HEK293 (cell line): ENCODE results near the gene CREM.
A peak's percentile ranks its signal among the peaks of the same experiment; 100 is the strongest.

Source experiments
- CTCF ChIA-PET: fragments of 350-600 bp; formaldehyde crosslinking; extraction: SDS; loops from one replicate; lab custom pipeline; 2021; ENCODE audit warnings: antibody characterized with exemption; lab: Yijun Ruan, JAX
- POLR2A ChIA-PET: fragments of 300-600 bp; formaldehyde crosslinking; extraction: SDS; loops from one replicate; lab custom pipeline; 2020; ENCODE audit warnings: antibody characterized with exemption, inconsistent platforms; lab: Yijun Ruan, JAX
- H3K27ac ChIP-seq: fragments of 200-500 bp; sonication (Bioruptor generic); 2 replicates; pipeline ENCODE4 v1.5.1; 2014; ENCODE audit warnings: low read depth, low read length, control low read depth, inconsistent platforms; ENCODE audit errors: extremely low read depth
- H3K36me3 ChIP-seq, 2 experiments: fragments of 200-500 bp in 1 of 2; sonication (Bioruptor generic) in 1 of 2; 1 replicate in 1 of 2; 2 replicates in 1 of 2; pipeline ENCODE4 v1.5.1; 2014 to 2017; ENCODE audit warnings: inconsistent platforms in 2 of 2, low read length in 2 of 2; ENCODE audit not compliant: control insufficient read depth in 2 of 2, insufficient read depth in 1 of 2
- H3K4me1 ChIP-seq: fragments of 200-500 bp; sonication (Bioruptor generic); 2 replicates; pipeline ENCODE4 v1.5.1; 2014; ENCODE audit warnings: mild to moderate bottlenecking, low read length, inconsistent platforms; ENCODE audit not compliant: control insufficient read depth, insufficient read depth
- H3K4me3 ChIP-seq: 2 replicates; pipeline ENCODE4 v1.5.1; 2011; ENCODE audit warnings: low read depth, mild to moderate bottlenecking, control low read depth, low read length, moderate library complexity
- H3K9me3 ChIP-seq: fragments of 200-500 bp; sonication (Bioruptor generic); 2 replicates; pipeline ENCODE4 v1.5.1; 2014; ENCODE audit warnings: low read depth, low read length, inconsistent platforms; ENCODE audit not compliant: control insufficient read depth, insufficient read depth
- BCL11B ChIP-seq: fragments of 450-650 bp; formaldehyde crosslinking; IDR thresholded peaks from 2 replicates; pipeline ENCODE4 v1.5.1; 2016; ENCODE audit warnings: low read depth, missing biosample characterization, missing genetic modification characterization
- IKZF3 ChIP-seq: fragments of 450-650 bp; IDR thresholded peaks from 2 replicates; pipeline ENCODE4 v1.5.0; 2018; ENCODE audit warnings: missing biosample characterization, mild to moderate bottlenecking, missing genetic modification characterization, moderate library complexity
- KLF10 ChIP-seq: fragments of 450-650 bp; IDR thresholded peaks from 2 replicates; pipeline ENCODE4 v1.5.1; 2018; ENCODE audit warnings: missing biosample characterization, mild to moderate bottlenecking, missing genetic modification characterization
- MEIS1 ChIP-seq: sonication (generic); formaldehyde crosslinking; IDR thresholded peaks from 2 replicates; pipeline ENCODE4 v1.8.1; 2022; ENCODE audit warnings: missing genetic modification reagents, mild to moderate bottlenecking, borderline replicate concordance
- OSR2 ChIP-seq: fragments of 450-650 bp; formaldehyde crosslinking; IDR thresholded peaks from 2 replicates; pipeline ENCODE4 v1.5.1; 2016; ENCODE audit warnings: missing biosample characterization, missing genetic modification characterization
- OVOL3 ChIP-seq: fragments of 450-650 bp; formaldehyde crosslinking; IDR thresholded peaks from 2 replicates; pipeline ENCODE4 v1.5.1; 2016; ENCODE audit warnings: missing biosample characterization, missing genetic modification characterization
- SALL2 ChIP-seq: fragments of 450-650 bp; formaldehyde crosslinking; IDR thresholded peaks from 2 replicates; pipeline ENCODE4 v1.5.0; 2017; ENCODE audit warnings: missing biosample characterization, mild to moderate bottlenecking, missing genetic modification characterization, borderline replicate concordance
- SP7 ChIP-seq: fragments of 450-650 bp; formaldehyde crosslinking; IDR thresholded peaks from 2 replicates; pipeline ENCODE4 v1.5.1; 2016; ENCODE audit warnings: missing biosample characterization, missing genetic modification characterization
- ZFP3 ChIP-seq: fragments of 450-650 bp; formaldehyde crosslinking; IDR thresholded peaks from 2 replicates; pipeline ENCODE4 v1.5.1; 2016; ENCODE audit warnings: low read depth, missing biosample characterization, missing genetic modification characterization
- ZIC2 ChIP-seq: fragments of 450-650 bp; formaldehyde crosslinking; IDR thresholded peaks from 2 replicates; pipeline ENCODE4 v1.5.1; 2016; ENCODE audit warnings: missing biosample characterization, missing genetic modification characterization
- ZNF223 ChIP-seq: fragments of 450-650 bp; formaldehyde crosslinking; IDR thresholded peaks from 2 replicates; pipeline ENCODE4 v1.5.1; 2016; ENCODE audit warnings: missing biosample characterization, missing genetic modification characterization
- ZNF24 ChIP-seq: fragments of 450-650 bp; formaldehyde crosslinking; IDR thresholded peaks from 2 replicates; pipeline ENCODE4 v1.5.1; 2016; ENCODE audit warnings: missing biosample characterization, missing genetic modification characterization
- ZNF311 ChIP-seq: fragments of 450-650 bp; formaldehyde crosslinking; IDR thresholded peaks from 2 replicates; pipeline ENCODE4 v1.5.1; 2017; ENCODE audit warnings: missing biosample characterization, missing genetic modification characterization, borderline replicate concordance
- ZNF366 ChIP-seq: fragments of 450-650 bp; formaldehyde crosslinking; conservative IDR thresholded peaks from 2 replicates; pipeline ENCODE4 v1.5.1; 2016; ENCODE audit warnings: missing biosample characterization, missing genetic modification characterization
- ZNF423 ChIP-seq: fragments of 450-650 bp; formaldehyde crosslinking; IDR thresholded peaks from 2 replicates; pipeline ENCODE4 v1.5.1; 2016; ENCODE audit warnings: missing biosample characterization, missing genetic modification characterization
- ZNF521 ChIP-seq: fragments of 450-650 bp; formaldehyde crosslinking; IDR thresholded peaks from 2 replicates; pipeline ENCODE4 v1.5.1; 2017; ENCODE audit warnings: missing biosample characterization, mild to moderate bottlenecking, missing genetic modification characterization
- ZNF660 ChIP-seq: fragments of 450-650 bp; IDR thresholded peaks from 2 replicates; pipeline ENCODE4 v1.5.1; 2018; ENCODE audit warnings: missing biosample characterization, mild to moderate bottlenecking, missing genetic modification characterization
- ZNF776 ChIP-seq: fragments of 450-650 bp; formaldehyde crosslinking; IDR thresholded peaks from 2 replicates; pipeline ENCODE4 v1.5.0; 2017; ENCODE audit warnings: missing biosample characterization, missing genetic modification characterization, borderline replicate concordance
- ZNF777 ChIP-seq: fragments of 450-650 bp; formaldehyde crosslinking; IDR thresholded peaks from 2 replicates; pipeline ENCODE4 v1.5.1; 2017; ENCODE audit warnings: missing biosample characterization, missing genetic modification characterization, borderline replicate concordance
- TF ChIP-seq, protein P1 (sequence below): fragments of 450-650 bp; formaldehyde crosslinking; IDR thresholded peaks from 2 replicates; pipeline ENCODE4 v1.5.1; 2017; ENCODE audit warnings: missing biosample characterization, missing genetic modification characterization
- TF ChIP-seq, protein P2 (sequence below): fragments of 450-650 bp; formaldehyde crosslinking; IDR thresholded peaks from 2 replicates; pipeline ENCODE4 v1.5.1; 2016; ENCODE audit warnings: missing biosample characterization, missing genetic modification characterization
- TF ChIP-seq, protein P3 (sequence below): fragments of 450-650 bp; IDR thresholded peaks from 2 replicates; pipeline ENCODE4 v1.5.1; 2018; ENCODE audit warnings: missing biosample characterization, mild to moderate bottlenecking, missing genetic modification characterization
- TF ChIP-seq, protein P4 (sequence below): fragments of 450-650 bp; formaldehyde crosslinking; IDR thresholded peaks from 2 replicates; pipeline ENCODE4 v1.5.1; 2016; ENCODE audit warnings: missing biosample characterization, missing genetic modification characterization
- TF ChIP-seq, protein P5 (sequence below): sonication (generic); formaldehyde crosslinking; IDR thresholded peaks from 2 replicates; pipeline ENCODE4 v1.8.1; 2022; ENCODE audit warnings: mild to moderate bottlenecking, moderate library complexity, missing genetic modification reagents
- TF ChIP-seq, protein P6 (sequence below): fragments of 450-650 bp; formaldehyde crosslinking; IDR thresholded peaks from 2 replicates; pipeline ENCODE4 v1.5.1; 2017; ENCODE audit warnings: missing biosample characterization, mild to moderate bottlenecking, missing genetic modification characterization, moderate library complexity

The CREM gene

DNA sequence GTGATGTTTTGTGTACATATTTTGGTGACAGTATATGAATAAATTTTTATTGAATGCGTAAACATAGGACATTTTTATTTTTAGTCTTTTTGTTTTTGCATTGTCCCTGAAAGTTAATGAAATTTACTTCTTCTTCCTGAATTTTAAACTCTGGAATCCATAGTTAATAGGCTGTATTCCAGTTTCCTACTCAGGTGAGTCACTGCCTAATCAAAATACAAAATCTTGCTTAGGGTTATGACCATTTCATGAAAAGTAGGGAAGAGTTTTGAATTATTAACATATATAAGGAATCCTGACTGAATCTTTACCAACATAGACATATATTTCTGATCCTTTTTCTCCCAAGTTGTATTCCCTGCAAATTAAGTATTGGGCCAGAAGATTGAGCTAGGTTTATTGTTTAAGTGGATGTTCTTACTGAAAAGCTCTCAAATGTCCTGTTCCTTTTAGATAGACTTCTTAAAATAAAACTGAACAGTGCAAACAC is 2.6 kb downstream of the CREM start:
- CTCF ChIA-PET, result interaction anchor here (0.7 to 1.2 kb wide), 4 partner anchors 66 to 199 kb away, joined by 3 to 5 read pairs (median 4); no protein-coding TSS in a partner anchor
- H3K36me3 ChIP-seq, result no peaks in the 10 kb centered on the region
- peaks cover 19% of the 10 kb centered on the region for H3K4me1 ChIP-seq
- POLR2A ChIA-PET, result interaction anchor here (3.6 kb wide), 1 partner anchor 66 kb away, joined by 47 read pairs; no protein-coding TSS in a partner anchor
- no peak overlapping the region for H3K4me3 ChIP-seq
- no peaks in the 10 kb centered on the region for H3K9me3 ChIP-seq
- TF ChIP-seq ZNF777 (tag by site-specific recombination), result no peak
- TF ChIP-seq ZNF223, result no peak
- TF ChIP-seq IKZF3 (tag by site-specific recombination), result peak; percentile 61
- TF ChIP-seq ZNF776 (tag by site-specific recombination), result no peak
- TF ChIP-seq, protein P1, sequence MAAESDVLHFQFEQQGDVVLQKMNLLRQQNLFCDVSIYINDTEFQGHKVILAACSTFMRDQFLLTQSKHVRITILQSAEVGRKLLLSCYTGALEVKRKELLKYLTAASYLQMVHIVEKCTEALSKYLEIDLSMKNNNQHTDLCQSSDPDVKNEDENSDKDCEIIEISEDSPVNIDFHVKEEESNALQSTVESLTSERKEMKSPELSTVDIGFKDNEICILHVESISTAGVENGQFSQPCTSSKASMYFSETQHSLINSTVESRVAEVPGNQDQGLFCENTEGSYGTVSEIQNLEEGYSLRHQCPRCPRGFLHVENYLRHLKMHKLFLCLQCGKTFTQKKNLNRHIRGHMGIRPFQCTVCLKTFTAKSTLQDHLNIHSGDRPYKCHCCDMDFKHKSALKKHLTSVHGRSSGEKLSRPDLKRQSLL (tag by site-specific recombination), result no peak
- no peak for TF ChIP-seq SP7 (tag by site-specific recombination)
- TF ChIP-seq ZNF660 (tag by site-specific recombination), result no peak
- no peak overlapping the region for H3K27ac ChIP-seq

DNA sequence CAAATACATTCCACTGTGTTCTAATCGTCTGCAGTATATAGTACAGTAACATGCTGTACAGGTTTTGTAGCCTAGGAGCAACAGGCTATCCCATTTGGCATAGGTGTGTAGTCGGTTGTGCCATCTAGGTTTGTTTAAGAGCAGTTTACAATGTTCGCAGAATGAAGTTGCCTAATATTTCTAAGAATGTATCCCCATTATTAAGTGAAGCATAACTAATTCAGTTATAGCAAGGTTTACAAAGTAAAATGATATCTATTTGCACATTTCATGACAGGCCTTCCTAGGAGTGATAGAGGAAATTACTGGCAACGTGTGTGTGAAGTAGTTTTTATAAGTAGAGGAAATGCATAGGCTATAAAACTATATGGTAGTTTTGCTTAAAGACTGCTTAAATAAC is 4.0 kb downstream of the CREM start:
- CTCF ChIA-PET, result no interaction called here
- Histone ChIP-seq H3K4me3 (no peak overlapping the region), H3K36me3 (no peaks in the 10 kb centered on the region), H3K9me3 (no peaks in the 10 kb centered on the region), H3K4me1 (peaks cover 19% of the 10 kb centered on the region), H3K27ac (no peak overlapping the region)
- POLR2A ChIA-PET, result no interaction called here
- no peak for TF ChIP-seq ZNF521 (tag by site-specific recombination)
- 0 out of 2 replicates have a peak, but pooled peaks have one; percentile 41 for TF ChIP-seq ZNF366 (tag by site-specific recombination)
- no peak for TF ChIP-seq ZFP3
- TF ChIP-seq, protein P2, sequence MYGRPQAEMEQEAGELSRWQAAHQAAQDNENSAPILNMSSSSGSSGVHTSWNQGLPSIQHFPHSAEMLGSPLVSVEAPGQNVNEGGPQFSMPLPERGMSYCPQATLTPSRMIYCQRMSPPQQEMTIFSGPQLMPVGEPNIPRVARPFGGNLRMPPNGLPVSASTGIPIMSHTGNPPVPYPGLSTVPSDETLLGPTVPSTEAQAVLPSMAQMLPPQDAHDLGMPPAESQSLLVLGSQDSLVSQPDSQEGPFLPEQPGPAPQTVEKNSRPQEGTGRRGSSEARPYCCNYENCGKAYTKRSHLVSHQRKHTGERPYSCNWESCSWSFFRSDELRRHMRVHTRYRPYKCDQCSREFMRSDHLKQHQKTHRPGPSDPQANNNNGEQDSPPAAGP (tag by site-specific recombination), result no peak
- TF ChIP-seq, protein P3, sequence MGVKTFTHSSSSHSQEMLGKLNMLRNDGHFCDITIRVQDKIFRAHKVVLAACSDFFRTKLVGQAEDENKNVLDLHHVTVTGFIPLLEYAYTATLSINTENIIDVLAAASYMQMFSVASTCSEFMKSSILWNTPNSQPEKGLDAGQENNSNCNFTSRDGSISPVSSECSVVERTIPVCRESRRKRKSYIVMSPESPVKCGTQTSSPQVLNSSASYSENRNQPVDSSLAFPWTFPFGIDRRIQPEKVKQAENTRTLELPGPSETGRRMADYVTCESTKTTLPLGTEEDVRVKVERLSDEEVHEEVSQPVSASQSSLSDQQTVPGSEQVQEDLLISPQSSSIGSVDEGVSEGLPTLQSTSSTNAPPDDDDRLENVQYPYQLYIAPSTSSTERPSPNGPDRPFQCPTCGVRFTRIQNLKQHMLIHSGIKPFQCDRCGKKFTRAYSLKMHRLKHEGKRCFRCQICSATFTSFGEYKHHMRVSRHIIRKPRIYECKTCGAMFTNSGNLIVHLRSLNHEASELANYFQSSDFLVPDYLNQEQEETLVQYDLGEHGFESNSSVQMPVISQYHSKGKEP (tag by site-specific recombination), result 0 out of 2 replicates have a peak, but pooled peaks have one; percentile 26
- TF ChIP-seq OVOL3 (tag by site-specific recombination), result no peak
- TF ChIP-seq OSR2, result peak; percentile 39; the same call in 1 of the 2 replicates
- no peak for TF ChIP-seq ZNF24 (tag by site-specific recombination)
- no peak for TF ChIP-seq ZIC2 (tag by site-specific recombination)
- TF ChIP-seq, protein P4, sequence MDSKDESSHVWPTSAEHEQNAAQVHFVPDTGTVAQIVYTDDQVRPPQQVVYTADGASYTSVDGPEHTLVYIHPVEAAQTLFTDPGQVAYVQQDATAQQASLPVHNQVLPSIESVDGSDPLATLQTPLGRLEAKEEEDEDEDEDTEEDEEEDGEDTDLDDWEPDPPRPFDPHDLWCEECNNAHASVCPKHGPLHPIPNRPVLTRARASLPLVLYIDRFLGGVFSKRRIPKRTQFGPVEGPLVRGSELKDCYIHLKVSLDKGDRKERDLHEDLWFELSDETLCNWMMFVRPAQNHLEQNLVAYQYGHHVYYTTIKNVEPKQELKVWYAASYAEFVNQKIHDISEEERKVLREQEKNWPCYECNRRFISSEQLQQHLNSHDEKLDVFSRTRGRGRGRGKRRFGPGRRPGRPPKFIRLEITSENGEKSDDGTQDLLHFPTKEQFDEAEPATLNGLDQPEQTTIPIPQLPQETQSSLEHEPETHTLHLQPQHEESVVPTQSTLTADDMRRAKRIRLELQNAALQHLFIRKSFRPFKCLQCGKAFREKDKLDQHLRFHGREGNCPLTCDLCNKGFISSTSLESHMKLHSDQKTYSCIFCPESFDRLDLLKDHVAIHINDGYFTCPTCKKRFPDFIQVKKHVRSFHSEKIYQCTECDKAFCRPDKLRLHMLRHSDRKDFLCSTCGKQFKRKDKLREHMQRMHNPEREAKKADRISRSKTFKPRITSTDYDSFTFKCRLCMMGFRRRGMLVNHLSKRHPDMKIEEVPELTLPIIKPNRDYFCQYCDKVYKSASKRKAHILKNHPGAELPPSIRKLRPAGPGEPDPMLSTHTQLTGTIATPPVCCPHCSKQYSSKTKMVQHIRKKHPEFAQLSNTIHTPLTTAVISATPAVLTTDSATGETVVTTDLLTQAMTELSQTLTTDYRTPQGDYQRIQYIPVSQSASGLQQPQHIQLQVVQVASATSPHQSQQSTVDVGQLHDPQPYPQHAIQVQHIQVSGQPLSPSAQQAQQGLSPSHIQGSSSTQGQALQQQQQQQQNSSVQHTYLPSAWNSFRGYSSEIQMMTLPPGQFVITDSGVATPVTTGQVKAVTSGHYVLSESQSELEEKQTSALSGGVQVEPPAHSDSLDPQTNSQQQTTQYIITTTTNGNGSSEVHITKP (tag by site-specific recombination), result peak; percentile 87
- TF ChIP-seq ZNF311 (tag by site-specific recombination), result no peak
- TF ChIP-seq, protein P5, sequence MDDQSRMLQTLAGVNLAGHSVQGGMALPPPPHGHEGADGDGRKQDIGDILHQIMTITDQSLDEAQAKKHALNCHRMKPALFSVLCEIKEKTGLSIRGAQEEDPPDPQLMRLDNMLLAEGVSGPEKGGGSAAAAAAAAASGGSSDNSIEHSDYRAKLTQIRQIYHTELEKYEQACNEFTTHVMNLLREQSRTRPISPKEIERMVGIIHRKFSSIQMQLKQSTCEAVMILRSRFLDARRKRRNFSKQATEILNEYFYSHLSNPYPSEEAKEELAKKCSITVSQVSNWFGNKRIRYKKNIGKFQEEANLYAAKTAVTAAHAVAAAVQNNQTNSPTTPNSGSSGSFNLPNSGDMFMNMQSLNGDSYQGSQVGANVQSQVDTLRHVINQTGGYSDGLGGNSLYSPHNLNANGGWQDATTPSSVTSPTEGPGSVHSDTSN (CRISPR knock-in tag), result no peak
- no peak for TF ChIP-seq KLF10 (tag by site-specific recombination)
- no peak for TF ChIP-seq ZNF423
- TF ChIP-seq, protein P6, sequence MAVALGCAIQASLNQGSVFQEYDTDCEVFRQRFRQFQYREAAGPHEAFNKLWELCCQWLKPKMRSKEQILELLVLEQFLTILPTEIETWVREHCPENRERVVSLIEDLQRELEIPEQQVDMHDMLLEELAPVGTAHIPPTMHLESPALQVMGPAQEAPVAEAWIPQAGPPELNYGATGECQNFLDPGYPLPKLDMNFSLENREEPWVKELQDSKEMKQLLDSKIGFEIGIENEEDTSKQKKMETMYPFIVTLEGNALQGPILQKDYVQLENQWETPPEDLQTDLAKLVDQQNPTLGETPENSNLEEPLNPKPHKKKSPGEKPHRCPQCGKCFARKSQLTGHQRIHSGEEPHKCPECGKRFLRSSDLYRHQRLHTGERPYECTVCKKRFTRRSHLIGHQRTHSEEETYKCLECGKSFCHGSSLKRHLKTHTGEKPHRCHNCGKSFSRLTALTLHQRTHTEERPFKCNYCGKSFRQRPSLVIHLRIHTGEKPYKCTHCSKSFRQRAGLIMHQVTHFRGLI (tag by site-specific recombination), result no peak
- TF ChIP-seq MEIS1 (CRISPR knock-in tag), result no peak
- TF ChIP-seq SALL2 (tag by site-specific recombination), result no peak
- no peak for TF ChIP-seq BCL11B
